Upper lobe of left lung (tissue), 6 donors: ENCODE measurements around the gene RERE. TPM values are rescaled to one million over a fixed set of nuclear protein-coding genes. Genes with fewer than 3 reads are reported as not detected.
A peak's percentile ranks its signal among the peaks of the same experiment; 100 is the strongest.
"Not testable (repeated sequence)": the region's sequence is repeated elsewhere in the genome, so short reads cannot be mapped to it uniquely, and the experiment has no call there.

Source experiments
- ATAC-seq, 2 donors: fragments of 200-7000 bp; cut with Tn5 transposase; one replicate each; pipeline ENCODE4 v1.9.1; 2022; ENCODE audit warnings: mild to moderate bottlenecking in 2 of 2, moderate library complexity in 2 of 2; ENCODE audit not compliant: low FRiP score in 2 of 2
- DNase-seq, 2 donors: peaks; one replicate each; pipeline ENCODE4 v3.0.0-alpha.2; 2019 to 2020
- H3K27ac ChIP-seq, 4 donors: fragments of 200-600 bp; sonication (generic); one replicate each; pipeline ENCODE4 v1.5.1; 2016 to 2019
- H3K27me3 ChIP-seq, 4 donors: fragments of 200-600 bp; sonication (generic); one replicate each; pipeline ENCODE4 v1.5.1; 2017 to 2019
- H3K36me3 ChIP-seq, 4 donors: fragments of 200-600 bp; sonication (generic); one replicate each; pipeline ENCODE4 v1.5.1; 2016 to 2019
- H3K4me1 ChIP-seq, 4 donors: fragments of 200-600 bp; sonication (generic); one replicate each; pipeline ENCODE4 v1.5.1; 2018 to 2019
- H3K4me3 ChIP-seq, 4 donors: fragments of 200-600 bp; sonication (generic); one replicate each; pipeline ENCODE4 v1.5.1; 2017 to 2019; ENCODE audit warnings: mild to moderate bottlenecking in 2 of 4, moderate library complexity in 1 of 4
- H3K9me3 ChIP-seq, 4 donors: fragments of 200-600 bp; sonication (generic); one replicate each; pipeline ENCODE4 v1.5.1; 2018 to 2019
- EP300 ChIP-seq, 4 donors: sonication (generic); formaldehyde crosslinking; IDR thresholded peaks; one replicate each; pipeline ENCODE4 v1.5.1; 2017; ENCODE audit warnings: antibody characterized with exemption in 4 of 4, control low read depth in 2 of 4
- POLR2A ChIP-seq, 4 donors: fragments of 450-650 bp; IDR thresholded peaks; one replicate each; pipeline ENCODE4 v1.5.1; 2016 to 2017; ENCODE audit warnings: antibody characterized with exemption in 4 of 4, mild to moderate bottlenecking in 2 of 4
- POLR2AphosphoS5 ChIP-seq, 2 donors: sonication (generic); formaldehyde crosslinking; IDR thresholded peaks; one replicate each; pipeline ENCODE4 v1.5.1; 2017; ENCODE audit warnings: antibody characterized with exemption in 2 of 2
- WGBS, 2 donors: methylation state at CpG; one replicate each; pipeline ENCODE4 v1.1.5; 2017 to 2018; 5-methylcytosine and 5-hydroxymethylcytosine counted together
- total RNA-seq, 6 donors: library from RNA; depleted of rRNA in 4 of 6; stranded (reverse); fragments of >200 nt in 4 of 6; gene quantifications; one replicate each; pipeline versions ENCODE4 v1.1.0 to v1.2.1, GENCODE V29; 2016 to 2021
- TF ChIP-seq, protein P1 (sequence below), 6 experiments: fragments of 450-650 bp in 4 of 6; fragments of 200-600 bp in 2 of 6; sonication (generic) in 2 of 6; IDR thresholded peaks; one replicate each; pipeline ENCODE4 v1.5.1; 2016 to 2019; ENCODE audit warnings: antibody characterized with exemption in 6 of 6
- donor health status: DM: no; HTN: no; CAD: no; lungs with moderate emphysema.
- donor health status: DM: no; HTN: yes; CAD: no; lungs with severe emphysema.

The RERE gene
- total RNA-seq, 6 donors from 2014 or later: 75.5 to 222 (median 104) TPM

DNA sequence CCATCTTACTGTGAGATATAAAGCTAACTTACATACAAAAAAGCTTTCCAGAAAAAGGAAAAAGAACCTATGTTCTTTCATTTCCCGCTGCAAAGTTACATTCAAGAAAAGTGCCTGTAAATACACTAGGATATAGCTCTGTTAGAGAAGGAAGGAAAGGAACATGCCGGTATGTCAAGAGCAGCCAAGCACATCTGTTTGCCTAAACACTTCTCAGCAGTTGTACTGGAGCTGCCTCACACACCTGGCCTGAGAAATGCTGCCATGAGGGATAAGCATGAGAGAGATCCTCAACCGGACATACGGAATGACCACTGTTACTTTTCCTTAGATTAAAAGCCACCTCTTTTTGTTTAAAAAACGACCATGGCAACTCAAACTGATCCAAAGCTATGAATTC lies 189.7 kb downstream of the RERE start:
- DNase-seq (no peak), ATAC-seq (no peak)
- Histone ChIP-seq H3K27ac (no peak overlapping the region), H3K4me3 (no peak overlapping the region), H3K27me3 (no peaks in the 10 kb centered on the region), H3K9me3 (no peaks in the 10 kb centered on the region), H3K36me3 (no peaks in the 10 kb centered on the region), H3K4me1 (peaks cover 7 to 45% (median 30%) of the 10 kb centered on the region in 4 donors)
- 63 to 69% methylated on average over 5 of the region's 5 CpGs for WGBS, 2 donors
- TF ChIP-seq EP300 (IDR thresholded peaks at IDR 0.05) (no peak), POLR2A (IDR thresholded peaks at IDR 0.05) (no peak), POLR2AphosphoS5 (IDR thresholded peaks at IDR 0.05) (no peak)
- TF ChIP-seq, protein P1, sequence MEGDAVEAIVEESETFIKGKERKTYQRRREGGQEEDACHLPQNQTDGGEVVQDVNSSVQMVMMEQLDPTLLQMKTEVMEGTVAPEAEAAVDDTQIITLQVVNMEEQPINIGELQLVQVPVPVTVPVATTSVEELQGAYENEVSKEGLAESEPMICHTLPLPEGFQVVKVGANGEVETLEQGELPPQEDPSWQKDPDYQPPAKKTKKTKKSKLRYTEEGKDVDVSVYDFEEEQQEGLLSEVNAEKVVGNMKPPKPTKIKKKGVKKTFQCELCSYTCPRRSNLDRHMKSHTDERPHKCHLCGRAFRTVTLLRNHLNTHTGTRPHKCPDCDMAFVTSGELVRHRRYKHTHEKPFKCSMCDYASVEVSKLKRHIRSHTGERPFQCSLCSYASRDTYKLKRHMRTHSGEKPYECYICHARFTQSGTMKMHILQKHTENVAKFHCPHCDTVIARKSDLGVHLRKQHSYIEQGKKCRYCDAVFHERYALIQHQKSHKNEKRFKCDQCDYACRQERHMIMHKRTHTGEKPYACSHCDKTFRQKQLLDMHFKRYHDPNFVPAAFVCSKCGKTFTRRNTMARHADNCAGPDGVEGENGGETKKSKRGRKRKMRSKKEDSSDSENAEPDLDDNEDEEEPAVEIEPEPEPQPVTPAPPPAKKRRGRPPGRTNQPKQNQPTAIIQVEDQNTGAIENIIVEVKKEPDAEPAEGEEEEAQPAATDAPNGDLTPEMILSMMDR (IDR thresholded peaks at IDR 0.05): no peak

DNA sequence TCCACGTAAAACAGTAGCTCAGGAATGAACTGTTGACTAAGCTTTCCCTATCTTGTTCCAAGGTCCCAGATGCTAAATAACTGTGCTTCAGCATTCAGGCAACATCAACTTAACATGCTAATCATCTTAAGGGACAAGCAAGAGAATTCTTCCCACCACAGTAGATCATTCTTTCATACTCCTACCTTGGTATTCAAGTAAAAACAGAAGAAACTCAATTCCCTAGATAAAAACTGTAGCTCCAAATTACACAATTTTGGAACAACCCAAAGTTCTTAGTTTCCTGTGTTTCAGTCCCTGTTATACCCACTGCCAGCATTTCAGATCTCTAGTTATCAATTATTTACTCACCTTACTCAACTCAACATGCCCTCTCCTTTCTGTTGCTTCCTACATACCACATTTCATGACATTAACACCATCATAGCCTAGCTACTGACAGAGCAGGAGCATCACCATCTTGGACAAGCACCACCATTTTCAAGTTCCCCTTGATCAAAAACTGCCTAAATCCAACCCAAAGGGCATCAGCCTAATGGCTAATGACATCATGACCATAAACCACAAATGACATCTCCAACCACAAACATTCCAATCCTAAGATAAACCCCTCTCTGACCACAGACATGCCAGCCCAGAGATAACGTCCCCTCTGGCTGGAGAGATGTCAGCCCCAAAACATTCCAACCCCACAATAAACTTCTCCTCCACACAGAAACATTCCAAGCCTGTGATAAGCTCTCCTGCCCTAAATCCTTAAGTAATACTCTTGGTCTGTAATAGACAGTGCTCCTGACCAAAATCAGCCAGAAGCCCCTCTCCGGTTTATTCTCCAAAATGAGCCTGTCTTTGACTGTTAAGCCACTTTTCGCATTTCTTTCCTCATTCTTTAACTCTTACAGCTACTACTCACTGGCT lies 191.2 kb downstream of the RERE start:
- Histone ChIP-seq H3K4me3 (no peak overlapping the region), H3K9me3 (no peaks in the 10 kb centered on the region), H3K36me3 (no peaks in the 10 kb centered on the region), H3K4me1 (peaks cover 7 to 47% (median 30%) of the 10 kb centered on the region in 4 donors), H3K27ac (no peak overlapping the region), H3K27me3 (no peaks in the 10 kb centered on the region)
- ATAC-seq: peak in 1 of 2 donors; percentile 80
- 62 to 70% methylated on average over 4 of the region's 4 CpGs for WGBS, 2 donors
- DNase-seq: no peak
- TF ChIP-seq POLR2A (IDR thresholded peaks at IDR 0.05) (no peak), POLR2AphosphoS5 (IDR thresholded peaks at IDR 0.05) (no peak), EP300 (IDR thresholded peaks at IDR 0.05) (no peak)
- TF ChIP-seq, protein P1 (IDR thresholded peaks at IDR 0.05): no peak

DNA sequence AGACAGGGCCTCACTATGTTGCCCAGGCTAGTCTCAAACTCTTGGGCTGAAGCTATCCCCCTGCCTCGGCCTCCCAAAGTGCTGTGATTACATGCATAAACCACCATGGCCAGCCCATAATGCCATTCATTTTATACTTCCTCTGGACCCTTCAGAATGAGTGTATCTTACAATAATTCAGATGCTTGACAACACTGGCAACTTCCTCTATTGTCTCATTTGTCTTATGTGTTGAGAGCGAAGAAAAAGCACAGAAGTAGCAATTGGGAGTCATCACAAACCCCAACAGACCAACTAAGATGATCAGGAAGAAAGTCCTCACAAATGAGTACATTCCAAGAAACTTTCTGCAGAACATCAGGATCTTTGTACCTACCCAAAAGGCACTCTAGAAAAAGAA lies 191.9 kb downstream of the RERE start:
- TF ChIP-seq EP300 (IDR thresholded peaks at IDR 0.05) (no peak), POLR2AphosphoS5 (IDR thresholded peaks at IDR 0.05) (no peak), POLR2A (IDR thresholded peaks at IDR 0.05) (no peak)
- TF ChIP-seq, protein P1 (IDR thresholded peaks at IDR 0.05): no peak

DNA sequence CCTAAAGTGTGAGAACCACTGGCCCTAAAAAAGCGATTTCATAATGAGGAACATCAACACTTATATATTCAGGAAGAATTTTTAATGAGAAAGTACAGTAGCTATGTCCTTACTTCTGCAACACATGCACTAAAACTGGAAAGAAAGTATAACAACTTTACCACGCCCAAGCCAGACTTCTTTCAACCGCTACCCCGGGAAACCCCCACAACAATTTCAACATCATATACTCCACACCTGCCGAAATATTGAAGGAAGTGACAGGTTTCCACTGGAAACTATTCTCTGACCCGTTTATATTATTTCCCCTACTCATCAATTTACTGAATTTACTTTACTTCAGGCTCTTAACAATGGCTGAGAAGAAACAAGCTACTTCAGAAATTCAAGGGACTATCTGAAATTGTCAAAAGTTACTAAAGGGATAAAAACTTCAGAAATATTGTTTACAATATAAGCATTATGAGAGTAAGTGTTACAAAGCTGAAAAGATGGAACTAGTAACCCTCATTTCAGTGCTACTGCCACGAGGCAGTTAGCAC lies 193.7 kb downstream of the RERE start:
- 47 to 60% methylated on average over 7 of the region's 7 CpGs for WGBS, 2 donors
- not testable (repeated sequence) for H3K9me3 ChIP-seq, ATAC-seq

More for the DNA sequence above, 191.9 kb downstream of the RERE start:
- Histone ChIP-seq H3K36me3 (no peaks in the 10 kb centered on the region), H3K4me1 (peaks cover 7 to 45% (median 29%) of the 10 kb centered on the region in 4 donors), H3K4me3 (no peak overlapping the region), H3K27me3 (no peaks in the 10 kb centered on the region), H3K27ac (no peak overlapping the region), H3K9me3 (no peaks in the 10 kb centered on the region)
- WGBS, 2 donors: 61 to 78% methylated on average over 2 of the region's 2 CpGs
- ATAC-seq: no peak
- no peak for DNase-seq

DNA sequence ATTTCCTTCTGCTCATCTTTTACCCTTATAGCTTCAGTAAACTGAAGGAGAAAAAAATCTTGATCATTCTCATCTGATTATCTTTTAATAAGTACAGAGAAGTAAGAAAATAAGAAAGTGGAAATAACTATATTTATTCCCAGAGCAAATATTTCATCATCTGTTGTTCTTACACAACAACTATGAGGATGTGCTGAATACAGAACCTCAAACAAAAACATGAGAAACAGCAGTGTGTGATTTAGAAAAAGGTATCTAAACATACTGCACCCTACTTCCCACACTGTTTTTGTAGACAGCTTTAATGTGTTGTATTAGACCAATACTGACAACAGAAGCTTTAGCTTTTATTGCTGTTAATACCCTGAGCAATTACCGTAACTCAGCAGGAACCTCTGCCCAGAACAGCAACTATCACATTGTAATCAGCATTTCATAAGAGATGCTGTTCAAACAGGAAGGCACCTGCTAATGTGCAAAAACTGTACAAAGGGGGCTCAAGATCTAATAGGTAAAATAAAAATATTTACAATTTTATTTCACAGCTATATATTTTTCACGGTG lies 195.6 kb downstream of the RERE start:
- not testable (repeated sequence) for DNase-seq, ATAC-seq, H3K9me3 ChIP-seq, H3K4me3 ChIP-seq, H3K27ac ChIP-seq, H3K36me3 ChIP-seq, H3K27me3 ChIP-seq
- peaks cover 0 to 14% (median 5%) of the 10 kb centered on the region in 4 donors for H3K4me1 ChIP-seq
- WGBS, 2 donors: 64 to 78% methylated on average over 2 of the region's 2 CpGs

More for the DNA sequence above, 193.7 kb downstream of the RERE start:
- DNase-seq, H3K27ac ChIP-seq, H3K4me3 ChIP-seq, H3K36me3 ChIP-seq, H3K27me3 ChIP-seq: not testable (repeated sequence)
- H3K4me1 ChIP-seq: peaks cover 1 to 29% (median 17%) of the 10 kb centered on the region in 4 donors

DNA sequence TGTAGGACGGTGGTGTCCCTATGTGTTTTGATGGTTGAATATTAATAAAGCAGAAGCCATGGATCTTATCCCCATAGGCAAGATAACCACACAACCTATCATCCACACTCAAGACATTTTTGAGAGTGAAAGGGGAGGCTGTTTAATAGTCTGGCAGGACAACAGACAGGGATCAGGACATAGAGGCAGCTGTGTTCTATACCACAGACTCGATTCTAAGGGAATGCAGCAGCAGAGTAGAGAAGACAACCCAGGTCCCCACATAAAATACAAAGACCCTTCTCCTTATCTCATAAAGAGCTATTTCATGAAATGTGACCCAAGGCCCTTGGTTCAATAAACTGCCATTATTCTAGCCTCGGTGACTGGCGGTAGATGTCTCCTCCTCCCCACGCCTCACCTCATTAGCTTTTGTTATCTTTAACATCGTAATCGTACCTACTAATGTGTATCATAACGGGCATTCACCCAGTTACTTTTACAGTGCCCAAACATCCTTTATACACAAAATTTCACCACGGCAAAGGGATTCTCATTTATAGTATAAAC lies 196.3 kb downstream of the RERE start:
- peaks cover 0 to 12% (median 5%) of the 10 kb centered on the region in 4 donors for H3K4me1 ChIP-seq
- H3K36me3 ChIP-seq, H3K27ac ChIP-seq, H3K27me3 ChIP-seq, H3K4me3 ChIP-seq, ATAC-seq, H3K9me3 ChIP-seq, DNase-seq: not testable (repeated sequence)
- 84 to 92% methylated on average over 9 of the region's 9 CpGs for WGBS, 2 donors

DNA sequence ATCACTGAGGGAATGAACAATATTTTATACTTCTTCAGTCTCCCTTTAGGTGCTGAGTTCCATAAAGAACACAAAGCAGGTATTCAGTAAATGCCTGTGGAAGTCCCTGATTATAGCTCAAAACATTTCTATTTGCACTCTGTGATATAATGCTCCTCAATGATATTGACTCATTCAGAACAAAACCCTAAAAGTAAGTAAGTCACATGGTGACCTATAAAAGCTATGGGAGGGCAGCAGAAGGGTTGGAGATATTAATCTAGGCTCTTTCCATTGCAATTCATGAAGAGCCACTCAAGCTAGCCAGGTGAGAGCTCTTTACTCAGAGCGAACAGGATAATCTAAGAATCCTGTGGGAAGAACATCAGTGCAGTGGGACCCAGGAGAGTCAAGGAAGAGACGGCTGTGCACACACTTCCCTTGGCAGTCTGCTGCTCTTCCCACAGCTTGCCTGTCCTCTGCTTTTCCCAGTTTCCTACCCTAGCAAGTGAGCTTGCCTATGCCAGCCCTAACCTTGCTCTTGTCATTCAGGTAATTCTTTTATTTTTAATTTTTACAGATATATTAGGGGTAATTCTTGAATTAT lies 197.4 kb downstream of the RERE start:
- not testable (repeated sequence) for ATAC-seq

DNA sequence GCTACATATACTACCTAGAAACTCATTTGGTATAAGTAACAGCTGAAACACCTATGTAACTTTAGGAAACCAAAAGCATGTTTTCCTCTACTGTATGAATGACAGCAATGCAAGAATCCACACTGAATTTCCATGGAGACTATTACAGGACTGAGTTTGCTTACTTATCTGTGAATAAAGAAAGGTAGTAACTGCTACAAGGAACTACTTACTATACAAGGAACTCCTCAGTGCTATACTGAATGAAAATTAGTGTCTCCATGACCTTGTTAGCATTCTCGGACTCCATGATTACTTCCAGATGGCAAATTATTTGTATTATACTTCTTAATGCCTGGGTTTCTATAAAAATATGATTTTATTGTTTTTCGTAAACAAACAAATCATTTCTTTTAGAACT lies 198.0 kb downstream of the RERE start:
- not testable (repeated sequence) for H3K36me3 ChIP-seq, H3K27ac ChIP-seq, H3K4me1 ChIP-seq, H3K4me3 ChIP-seq, H3K9me3 ChIP-seq, ATAC-seq, DNase-seq, H3K27me3 ChIP-seq
- 40 to 69% methylated on average over 2 of the region's 2 CpGs for WGBS, 2 donors

More for the DNA sequence above, 197.4 kb downstream of the RERE start:
- not testable (repeated sequence) for H3K27ac ChIP-seq, DNase-seq, H3K4me3 ChIP-seq, H3K36me3 ChIP-seq, H3K9me3 ChIP-seq, H3K4me1 ChIP-seq, H3K27me3 ChIP-seq
- WGBS, 2 donors: 56 to 68% methylated on average over 2 of the region's 2 CpGs
